GM18502 (cell line): ENCODE measurements around the gene PSORS1C2.
"Not testable (repeated sequence)": the region's sequence is repeated elsewhere in the genome, so short reads cannot be mapped to it uniquely, and the experiment has no call there.

Source experiments
- ATAC-seq: cut with Tn5 transposase; IDR thresholded peaks from one replicate; pipeline ENCODE4 v1.9.1; 2021; ENCODE audit warnings: mild to moderate bottlenecking; ENCODE audit not compliant: unreplicated experiment, poor library complexity

The PSORS1C2 gene

GRCh38 chr6:31138982-31139381 is at the start of gene PSORS1C2:
Gene PSORS1C2, minus strand, starts transcription at chr6:31139066. Its CDS starts 40 bp downstream, at chr6:31139026.
- ATAC-seq = no peak

DNA sequence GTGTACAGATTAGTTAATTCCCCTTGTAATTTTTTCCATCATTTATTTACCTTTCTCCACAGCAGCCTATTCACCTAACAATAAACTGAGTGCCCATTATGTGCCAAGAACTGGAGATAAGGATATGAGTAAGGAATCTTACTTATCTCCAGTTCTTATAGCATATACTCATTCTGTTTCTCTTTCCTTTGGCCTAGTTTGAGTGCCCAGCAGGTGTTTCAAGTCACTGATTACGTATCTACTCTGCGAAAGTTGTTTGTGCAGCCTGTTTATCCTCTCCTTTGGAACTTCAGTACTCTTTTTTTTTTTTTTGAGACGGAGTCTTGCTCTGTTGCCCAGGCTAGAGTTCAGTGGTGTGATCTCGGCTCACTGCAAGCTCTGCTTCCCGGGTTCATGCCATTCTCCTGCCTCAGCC is 48.9 kb upstream of the PSORS1C2 start:
- no peak for ATAC-seq

GRCh38 chr6:31186052-31186734 is 47.3 kb upstream of the PSORS1C2 start:
- ATAC-seq = no peak

DNA sequence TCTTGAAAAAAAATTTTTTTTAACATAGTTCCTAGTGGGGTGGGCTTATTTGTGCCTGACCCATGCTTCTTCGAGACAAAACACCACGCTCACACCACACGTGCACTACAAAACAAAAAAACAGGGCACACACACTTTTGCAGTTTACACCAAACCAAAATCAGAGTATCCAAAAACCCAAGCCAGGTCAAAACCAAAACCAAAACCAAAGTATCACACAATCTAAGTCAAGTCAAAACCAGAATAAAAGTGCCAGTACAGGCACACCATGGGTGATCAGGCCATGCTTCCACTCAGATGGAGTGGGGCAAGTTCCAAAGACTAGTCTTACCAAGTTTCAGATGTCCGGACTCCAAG is 46.8 kb upstream of the PSORS1C2 start:
- not testable (repeated sequence) for ATAC-seq

- ATAC-seq = not testable (repeated sequence)
Observed at GRCh38 chr6:31183859-31184258, 45.0 kb upstream of the PSORS1C2 start.

DNA sequence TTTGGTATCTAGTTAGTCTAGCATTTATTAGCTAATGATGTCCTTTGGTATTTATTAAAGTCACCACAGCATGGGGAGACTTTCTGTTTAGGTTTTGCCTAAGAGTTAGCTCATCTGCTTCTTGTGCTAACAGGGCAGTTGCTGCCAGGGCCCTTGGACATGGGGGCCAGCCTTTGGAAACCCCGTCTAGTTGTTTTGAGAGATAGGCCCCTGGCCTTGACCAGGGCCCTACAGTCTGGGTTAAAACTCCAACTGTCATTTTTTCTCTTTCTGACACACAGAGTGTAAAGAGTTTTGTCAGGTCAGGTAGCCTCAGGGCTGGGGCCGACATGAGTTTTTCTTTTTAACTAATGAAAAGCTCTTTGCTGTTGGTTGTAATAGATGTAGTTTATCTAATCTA is 44.4 kb upstream of the PSORS1C2 start:
- not testable (repeated sequence) for ATAC-seq

- ATAC-seq = no peak
Observed at GRCh38 chr6:31180500-31180899, 41.6 kb upstream of the PSORS1C2 start.

GRCh38 chr6:31179896-31180295 is 41.0 kb upstream of the PSORS1C2 start:
- ATAC-seq = no peak

- ATAC-seq = no peak
Observed at GRCh38 chr6:31179042-31179386, 40.1 kb upstream of the PSORS1C2 start.

GRCh38 chr6:31178143-31179041 is 39.5 kb upstream of the PSORS1C2 start:
- ATAC-seq = no peak

DNA sequence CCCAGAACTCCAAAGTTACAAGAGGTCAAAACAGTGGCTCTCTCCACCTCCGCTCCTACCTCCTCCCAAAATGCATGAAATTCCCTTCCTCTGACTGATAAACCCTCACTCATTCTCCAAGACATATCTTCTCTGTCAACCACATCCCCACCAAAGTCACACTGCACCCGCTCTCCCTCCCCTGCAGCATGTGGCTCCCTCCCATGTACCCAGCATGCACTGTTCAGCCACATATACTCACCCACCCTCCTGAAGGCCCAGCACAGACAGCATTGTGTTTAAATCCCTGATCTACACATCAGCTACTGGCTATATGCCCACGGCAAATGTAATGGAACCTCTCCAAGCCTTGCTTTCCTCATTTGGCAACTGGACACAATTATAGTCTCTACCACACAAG is 37.1 kb upstream of the PSORS1C2 start:
- ATAC-seq = no peak

DNA sequence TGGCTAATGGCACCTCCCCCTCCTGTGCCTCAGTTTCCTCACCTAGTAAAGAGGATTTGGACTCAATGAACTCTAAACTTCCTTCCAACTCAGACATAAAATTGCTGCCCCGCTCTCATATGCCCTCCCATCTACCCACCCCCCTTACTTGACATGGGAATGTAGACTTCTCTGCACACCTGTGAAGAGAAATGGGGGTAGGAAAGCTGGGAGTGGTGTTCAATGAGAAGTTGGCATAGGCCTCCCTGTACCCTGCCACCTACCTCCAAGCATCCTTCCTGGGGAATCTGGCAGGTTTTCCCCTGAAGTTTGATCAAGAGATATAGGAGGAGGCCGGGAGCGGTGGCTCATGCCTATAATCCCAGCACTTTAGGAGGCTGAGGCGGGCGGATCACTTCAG is 35.5 kb upstream of the PSORS1C2 start:
- no peak for ATAC-seq

- ATAC-seq = no peak
Observed at GRCh38 chr6:31173406-31173805, 34.5 kb upstream of the PSORS1C2 start.

DNA sequence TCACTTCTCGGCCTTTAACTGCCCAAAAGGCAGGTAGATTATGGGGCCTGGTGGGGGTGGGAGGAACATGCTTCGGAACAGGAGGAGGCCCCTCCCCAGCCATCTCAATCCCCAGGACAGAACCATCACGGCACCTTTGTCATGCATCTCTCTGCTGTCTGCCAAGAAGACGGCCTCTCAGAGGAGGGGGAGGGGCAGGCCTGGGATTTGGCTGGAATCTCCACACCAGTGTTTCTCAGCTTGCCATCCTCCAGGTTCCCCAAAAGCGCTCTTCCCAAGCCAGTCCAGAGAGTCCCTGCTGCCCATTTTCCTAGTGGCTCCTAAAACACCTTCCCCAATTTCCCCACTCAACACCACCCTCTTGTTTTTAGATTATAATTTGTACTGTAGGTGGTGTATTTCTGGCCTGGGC is 34.1 kb upstream of the PSORS1C2 start:
- ATAC-seq = no peak

GRCh38 chr6:31171931-31172905 is 33.4 kb upstream of the PSORS1C2 start:
- ATAC-seq = no peak

DNA sequence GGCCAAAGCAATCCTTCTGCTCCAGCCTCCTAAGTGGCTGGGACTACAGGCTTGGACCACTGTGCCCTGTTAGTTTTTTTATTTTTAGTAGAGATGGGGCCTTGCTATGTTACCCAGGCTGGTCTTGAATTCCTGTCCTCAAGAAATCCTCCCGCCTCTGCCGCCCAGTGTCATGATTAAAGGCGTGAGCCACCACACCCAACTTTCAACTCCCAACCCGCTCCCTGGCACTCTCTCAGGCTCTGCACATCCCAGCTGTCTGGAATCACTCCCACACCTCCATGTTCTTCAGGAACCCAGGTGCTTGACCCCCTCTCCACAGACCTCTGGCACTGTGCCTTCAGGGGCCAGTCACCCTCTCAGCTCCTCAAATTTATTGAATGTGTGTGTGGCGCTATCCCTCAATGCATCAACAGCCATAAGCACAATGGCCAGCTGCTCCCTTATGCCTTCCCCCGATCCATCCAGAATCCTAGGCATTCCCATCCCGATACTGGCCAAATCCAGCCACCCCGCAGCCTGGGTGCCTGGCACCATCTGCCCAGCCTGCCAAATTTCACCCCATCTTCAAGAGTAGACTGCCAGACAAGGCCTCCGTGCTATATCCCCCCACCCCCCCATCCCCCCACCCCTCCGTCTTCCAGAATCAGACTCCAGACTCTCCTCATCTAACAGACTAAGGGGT is 32.3 kb upstream of the PSORS1C2 start:
- ATAC-seq = no peak

DNA sequence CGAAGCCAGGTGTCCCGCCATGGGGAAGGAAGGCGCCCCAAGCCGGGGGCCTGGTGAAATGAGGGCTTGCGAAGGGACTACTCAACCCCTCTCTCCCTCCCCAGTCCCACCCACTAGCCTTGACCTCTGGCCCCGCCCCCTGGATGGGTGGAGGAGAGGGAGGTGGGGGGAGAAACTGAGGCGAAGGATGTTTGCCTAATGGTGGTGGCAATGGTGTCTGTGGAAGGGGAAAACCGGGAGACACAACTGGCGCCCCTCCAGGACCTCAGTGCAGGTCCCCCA is 31.7 kb upstream of the PSORS1C2 start, which contains the start of gene POU5F1:
Gene POU5F1 (minus strand): TSS at position 83 of the 282 bp plus-strand sequence. CDS start 62 bp downstream, at position 21.
- no peak for ATAC-seq

GRCh38 chr6:31169858-31170599 is 31.2 kb upstream of the PSORS1C2 start:
- not testable (repeated sequence) for ATAC-seq

GRCh38 chr6:31169123-31169857 is 30.4 kb upstream of the PSORS1C2 start:
- no peak for ATAC-seq
